ENCODE data around the gene IFNA5. TPM values are rescaled to one million over a fixed set of nuclear protein-coding genes. Genes with fewer than 3 reads are reported as not detected.

IFNA5 gene
- total and polyA plus RNA-seq, 2 of the 4 experiments (the other 2 are of a cell fraction), result not detected

GRCh38 chr9:21287280-21287679 is 17.8 kb downstream of the IFNA5 start:
- WGBS, 2 experiments (ENCODE audit: extremely low coverage in 2 of 2, insufficient read length in 1 of 2), result no CpG with 5 or more reads among the region's 3 CpGs
- H3K56ac ChIP-seq (ENCODE audit: extremely low read depth, insufficient read depth, low read length), result no peak overlapping the region
- no peak overlapping the region for H4K91ac ChIP-seq (ENCODE audit: insufficient read depth, low read depth, low read length)
- H2AFZ ChIP-seq (replicated peaks; ENCODE audit: low read length, poor library complexity), result no peak overlapping the region
- in situ Hi-C loops (cut with MboI; ENCODE audit: low sequenced_read_pairs) (no loop called here), dilution Hi-C loops (cut with HindIII; ENCODE audit: low sequenced_read_pairs, unreplicated experiment) (no loop called here), intact Hi-C loops (cut with micrococcal nuclease) (no loop called here)
- H3K79me1 ChIP-seq (ENCODE audit: low read depth in 1 of 2, low read length in 2 of 2), result no peaks in the 10 kb centered on the region
- H2BK5ac ChIP-seq (ENCODE audit: low read depth, low read length, poor library complexity, severe bottlenecking), result no peak overlapping the region
- H2AK5ac ChIP-seq (ENCODE audit: low read depth, low read length), result no peak overlapping the region
- ATAC-seq (ENCODE audit: low read depth) (no peak), DNase-seq (no peak)
- TF ChIP-seq POLR2A (IDR thresholded peaks at IDR 0.05; ENCODE audit: low read depth, low read length) (no peak), RFX5 (IDR thresholded peaks at IDR 0.05; ENCODE audit: low read depth, low read length) (no peak), RAD21 (IDR thresholded peaks at IDR 0.05; ENCODE audit: low read length) (no peak), BHLHE40 (IDR thresholded peaks at IDR 0.05; ENCODE audit: low read depth, low read length) (no peak), FOS (IDR thresholded peaks at IDR 0.05; ENCODE audit: low read depth, low read length) (no peak), ELK1 (IDR thresholded peaks at IDR 0.05; ENCODE audit: borderline replicate concordance, low read depth, low read length) (no peak), CTCF (conservative IDR thresholded peaks at IDR 0.05; ENCODE audit: low read depth, low read length) (no peak), CHD1 (IDR thresholded peaks at IDR 0.05; ENCODE audit: low read depth, low read length) (no peak), MXI1 (IDR thresholded peaks at IDR 0.05; ENCODE audit: borderline replicate concordance, low read depth, low read length) (no peak), NFE2L2 (IDR thresholded peaks at IDR 0.05; ENCODE audit: low read depth, low read length) (no peak), MAZ (IDR thresholded peaks at IDR 0.05; ENCODE audit: borderline replicate concordance, low read depth, low read length) (no peak), CEBPB (IDR thresholded peaks at IDR 0.05; ENCODE audit: low read depth, low read length) (no peak), SMC3 (IDR thresholded peaks at IDR 0.05; ENCODE audit: low read depth, low read length) (no peak), RCOR1 (IDR thresholded peaks at IDR 0.05; ENCODE audit: insufficient replicate concordance, low read length) (no peak), USF2 (IDR thresholded peaks at IDR 0.05; ENCODE audit: low read depth, low read length) (no peak), MAFK (IDR thresholded peaks at IDR 0.05; ENCODE audit: low read depth, low read length) (no peak)
- H4K5ac ChIP-seq (ENCODE audit: low read depth, low read length), result no peak overlapping the region
- no peak overlapping the region for H4K8ac ChIP-seq (ENCODE audit: low read depth in 2 of 2, low read length in 2 of 2)
- H3K27ac ChIP-seq (ENCODE audit: insufficient read depth, low read length), result no peak overlapping the region
- no peak overlapping the region for H2AK9ac ChIP-seq (replicated peaks; ENCODE audit: low read depth, low read length, poor library complexity)
- H3K27me3 ChIP-seq (ENCODE audit: control insufficient read depth, insufficient read depth, low read length), result no peaks in the 10 kb centered on the region; the same call in 1 of the 2 replicates
- no TSS peak for BruUV-seq (replicated peaks)
- H3K9ac ChIP-seq (ENCODE audit: low read depth, low read length), result no peak overlapping the region
- no peak overlapping the region for H3K14ac ChIP-seq (replicated peaks; ENCODE audit: low read depth, low read length)
- no peak overlapping the region for H3K18ac ChIP-seq (ENCODE audit: low read depth, low read length)
- no peak overlapping the region for H3K4me3 ChIP-seq (ENCODE audit: insufficient read depth, low read depth, low read length)
- H2BK15ac ChIP-seq (ENCODE audit: low read depth, low read length), result no peak overlapping the region
- ChIA-PET CTCF (no interaction called here), POLR2A (ENCODE audit: unreplicated experiment) (no interaction called here)
- H4K20me1 ChIP-seq (ENCODE audit: insufficient read depth, low read length), result no peaks in the 10 kb centered on the region
- H3K9me3 ChIP-seq (ENCODE audit: control insufficient read depth, insufficient read depth, low read length), result no peaks in the 10 kb centered on the region
- no peak overlapping the region for H2BK20ac ChIP-seq (ENCODE audit: low read depth, low read length)
- no peak overlapping the region for H3K4me2 ChIP-seq (ENCODE audit: low read depth, low read length)
- no peak overlapping the region for H3K23ac ChIP-seq (ENCODE audit: low read depth, low read length)
- H3K9me1 ChIP-seq (ENCODE audit: insufficient read depth, low read length), result no peaks in the 10 kb centered on the region
- H3K36me3 ChIP-seq (ENCODE audit: control insufficient read depth, insufficient read depth, low read length), result no peaks in the 10 kb centered on the region
- H2BK120ac ChIP-seq (ENCODE audit: low read depth, low read length), result no peak overlapping the region
- no peaks in the 10 kb centered on the region for H3K4me1 ChIP-seq (ENCODE audit: control insufficient read depth, insufficient read depth, low read length)
- H3K4ac ChIP-seq (ENCODE audit: low read depth, low read length), result no peak overlapping the region

Data from IMR-90 (cell line).